Right ventricle myocardium superior (tissue), 1 donor: ENCODE data around the gene SLC29A4. TPM values are rescaled to one million over a fixed set of nuclear protein-coding genes. Genes with fewer than 3 reads are reported as not detected.
A peak's percentile ranks its signal among the peaks of the same experiment; 100 is the strongest.

Source experiments
- ATAC-seq: fragments of 200-7000 bp; cut with Tn5 transposase; one replicate; pipeline ENCODE4 v1.9.1; 2020; ENCODE audit warnings: mild to moderate bottlenecking; ENCODE audit not compliant: poor library complexity
- DNase-seq: peaks from one replicate; pipeline ENCODE4 v3.0.0-alpha.2; 2020
- intact Hi-C: fragments of 100-400 bp; cut with DNase I; formaldehyde crosslinking; loops from one replicate; pipeline ENCODE4 v1.11.2; 2022
- total RNA-seq: library from RNA; stranded (reverse); fragmentation: NEBNext Ultra II Directional; extraction: Animal tissue kit (Norgen Biotek cat#: 25700); gene quantifications from one replicate; pipeline ENCODE4 v1.2.1, GENCODE V29; 2021
- donor health status: DM: no; HTN: yes; CAD: no; lungs with severe emphysema.

Gene SLC29A4
- total RNA-seq, 1 donor from 2014 or later = 3.9 TPM

- DNase-seq (no peak), ATAC-seq (no peak)
- intact Hi-C loops = no loop called here
These were observed 61.1 kb downstream of the SLC29A4 start for GRCh38 chr7:5343884-5344283.

- no peak for ATAC-seq
- intact Hi-C loops = no loop called here
These were observed 61.6 kb downstream of the SLC29A4 start for GRCh38 chr7:5344342-5344741.

GRCh38 chr7:5345171-5345570 lies 62.4 kb downstream of the SLC29A4 start:
- no peak for ATAC-seq
- intact Hi-C loops = no loop called here

More at GRCh38 chr7:5344342-5344741, 61.6 kb downstream of the SLC29A4 start:
- no peak for DNase-seq

GRCh38 chr7:5345671-5346070 lies 62.9 kb downstream of the SLC29A4 start:
- ATAC-seq (no peak), DNase-seq (no peak)
- intact Hi-C loops = no loop called here

More at GRCh38 chr7:5345171-5345570, 62.4 kb downstream of the SLC29A4 start:
- DNase-seq = no peak

- intact Hi-C loops = no loop called here
- peak; percentile 25 for ATAC-seq
- DNase-seq = no peak
These were observed 65.6 kb downstream of the SLC29A4 start for GRCh38 chr7:5348134-5349004.

- intact Hi-C loops = no loop called here
- no peak for ATAC-seq
- DNase-seq = no peak
These were observed 66.2 kb downstream of the SLC29A4 start for GRCh38 chr7:5349005-5349380.

- ATAC-seq (no peak), DNase-seq (no peak)
- intact Hi-C loops = loop anchor here (10.0 kb wide), 1 partner anchor 345 kb away; no protein-coding TSS in a partner anchor
These were observed 66.9 kb downstream of the SLC29A4 start for GRCh38 chr7:5349437-5350173.

GRCh38 chr7:5350174-5350463 lies 67.4 kb downstream of the SLC29A4 start:
- ATAC-seq = no peak
- intact Hi-C loops = loop anchor here (10.0 kb wide), 1 partner anchor 345 kb away; no protein-coding TSS in a partner anchor
- no peak for DNase-seq

GRCh38 chr7:5350600-5351385 lies 68.0 kb downstream of the SLC29A4 start:
- intact Hi-C loops = loop anchor here (10.0 kb wide), 1 partner anchor 344 kb away; no protein-coding TSS in a partner anchor
- no peak for DNase-seq
- ATAC-seq = no peak

GRCh38 chr7:5351507-5352265 lies 68.9 kb downstream of the SLC29A4 start:
- intact Hi-C loops = loop anchor here (10.0 kb wide), 1 partner anchor 343 kb away; no protein-coding TSS in a partner anchor
- no peak for ATAC-seq
- DNase-seq = no peak

- intact Hi-C loops = loop anchor here (10.0 kb wide), 1 partner anchor 342 kb away; no protein-coding TSS in a partner anchor
- peak; percentile 19 for DNase-seq
- no peak for ATAC-seq
These were observed 69.8 kb downstream of the SLC29A4 start for GRCh38 chr7:5352440-5353010.

GRCh38 chr7:5354460-5355232 lies 71.9 kb downstream of the SLC29A4 start:
- peak; percentile 93 for ATAC-seq
- peak; percentile 81 for DNase-seq
- intact Hi-C loops = loop anchor here (10.0 kb wide), 1 partner anchor 340 kb away; no protein-coding TSS in a partner anchor

Other genes with a start within 250 kb of the SLC29A4 start
- 7.0 TPM for gene RBAK, start 237.1 kb upstream of the SLC29A4 start, total RNA-seq
- 50.4 TPM for gene WIPI2, start 92.7 kb upstream of the SLC29A4 start, total RNA-seq
- gene TNRC18, start 140.9 kb downstream of the SLC29A4 start, total RNA-seq = 29.5 TPM
- 4.9 TPM for gene FBXL18, start 230.9 kb downstream of the SLC29A4 start, total RNA-seq
- gene ACTB, start 247.7 kb downstream of the SLC29A4 start, total RNA-seq = 689 TPM